Measurements from ENCODE around the gene RANBP3. TPM values are rescaled to one million over a fixed set of nuclear protein-coding genes. Genes with fewer than 3 reads are reported as not detected.

The RANBP3 gene
- total and polyA plus RNA-seq, 2 experiments from 2014 or later, result 40.2 to 98.3 TPM

GRCh38 chr19:5967571-5967970 is 10.4 kb downstream of the RANBP3 start (continued):
- no peak for TF ChIP-seq ETS1 (IDR thresholded peaks at IDR 0.05)
- no peak for TF ChIP-seq EZH2 (IDR thresholded peaks at IDR 0.05; ENCODE audit: low read depth, unreplicated experiment)
- TF ChIP-seq EZH2phosphoT487 (IDR thresholded peaks at IDR 0.05; ENCODE audit: unreplicated experiment), result no peak
- no peak for TF ChIP-seq STAT1 (IDR thresholded peaks at IDR 0.05; ENCODE audit: unreplicated experiment)
- no peak for TF ChIP-seq JUNB (IDR thresholded peaks at IDR 0.05; ENCODE audit: unreplicated experiment)
- no peak for TF ChIP-seq CTCF (conservative IDR thresholded peaks at IDR 0.05; ENCODE audit: low read depth in 2 of 2)

GRCh38 chr19:5966941-5967340 is 11.0 kb downstream of the RANBP3 start:
- Mint-ChIP-seq H3K9me3 (no peaks in the 10 kb centered on the region), H3K27me3 (ENCODE audit: insufficient read depth, low read depth, poor library complexity) (peaks cover 7% of the 10 kb centered on the region), H3K4me1 (peaks cover 61% of the 10 kb centered on the region), H3K27ac (no peak overlapping the region), H3K4me3 (no peak overlapping the region), H3K36me3 (ENCODE audit: low read depth) (peaks cover under 1% of the 10 kb centered on the region; the same call in 1 of the 3 replicates)
- no peaks in the 10 kb centered on the region for H3K27me3 ChIP-seq (ENCODE audit: insufficient read depth)
- DNase-seq (ENCODE audit: low spot score), result no peak
- H3K27ac ChIP-seq (ENCODE audit: low read depth), result no peak overlapping the region
- H3K4me3 ChIP-seq, result no peak overlapping the region
- peaks cover 14% of the 10 kb centered on the region; the same call in 1 of the 2 replicates for H3F3A ChIP-seq (replicated peaks; ENCODE audit: low read depth)
- peaks cover 92% of the 10 kb centered on the region for H3K79me2 ChIP-seq (replicated peaks; ENCODE audit: insufficient read depth)
- H2AFZ ChIP-seq, result no peak overlapping the region
- H4K20me1 ChIP-seq (replicated peaks; ENCODE audit: insufficient read depth), result peaks cover 76% of the 10 kb centered on the region
- ATAC-seq, result no peak
- no peaks in the 10 kb centered on the region for H3K36me3 ChIP-seq (ENCODE audit: insufficient read depth)
- no peak overlapping the region for H3K4me2 ChIP-seq
- H3K9me2 ChIP-seq (ENCODE audit: insufficient read depth), result no peaks in the 10 kb centered on the region
- H3K4me1 ChIP-seq (ENCODE audit: insufficient read depth), result peaks cover 25% of the 10 kb centered on the region
- TF ChIP-seq EZH2 (IDR thresholded peaks at IDR 0.05; ENCODE audit: low read depth, unreplicated experiment), result no peak
- no peak for TF ChIP-seq NANOG (IDR thresholded peaks at IDR 0.05; ENCODE audit: borderline replicate concordance)
- no peak for TF ChIP-seq JUNB (IDR thresholded peaks at IDR 0.05; ENCODE audit: unreplicated experiment)
- TF ChIP-seq CTCF (conservative IDR thresholded peaks at IDR 0.05; ENCODE audit: low read depth in 2 of 2), result no peak
- TF ChIP-seq STAT1 (IDR thresholded peaks at IDR 0.05; ENCODE audit: unreplicated experiment), result no peak
- no peak for TF ChIP-seq REST (IDR thresholded peaks at IDR 0.05; ENCODE audit: unreplicated experiment)
- no peak for TF ChIP-seq CREB1 (CRISPR knock-in tag; IDR thresholded peaks at IDR 0.05; ENCODE audit: low read depth)
- TF ChIP-seq ETS1 (IDR thresholded peaks at IDR 0.05), result no peak
- no peak for TF ChIP-seq POLR2AphosphoS5 (IDR thresholded peaks at IDR 0.05; ENCODE audit: low read depth)
